H9 (cell line): ENCODE measurements around the gene FBN2. TPM values are rescaled to one million over a fixed set of nuclear protein-coding genes. Genes with fewer than 3 reads are reported as not detected.

Experiments used
- DNase-seq: peaks from one replicate; pipeline ENCODE4 v3.0.0-alpha.2; 2017
- H2AFZ ChIP-seq: one replicate; pipeline ENCODE4 v1.6.1; 2013; ENCODE audit warnings: mild to moderate bottlenecking, low read length, control low read depth, moderate library complexity
- H2AK5ac ChIP-seq: 2 replicates; pipeline ENCODE4 v1.6.1; 2013; ENCODE audit warnings: low read length, control low read depth, mixed read lengths; ENCODE audit not compliant: insufficient read length
- H2BK120ac ChIP-seq: one replicate; pipeline ENCODE4 v1.6.1; 2013; ENCODE audit warnings: low read depth, mild to moderate bottlenecking, low read length, control low read depth, inconsistent platforms; ENCODE audit not compliant: poor library complexity, severe bottlenecking
- H2BK12ac ChIP-seq: 2 replicates; pipeline ENCODE4 v1.6.1; 2013; ENCODE audit warnings: low read length, control low read depth, mixed read lengths, low read depth; ENCODE audit not compliant: insufficient read length
- H2BK15ac ChIP-seq: 2 replicates; pipeline ENCODE4 v1.6.1; 2013; ENCODE audit warnings: low read depth, low read length, control low read depth
- H2BK20ac ChIP-seq: one replicate; pipeline ENCODE4 v1.6.1; 2013; ENCODE audit warnings: low read depth, mild to moderate bottlenecking, low read length, control low read depth, inconsistent platforms; ENCODE audit not compliant: poor library complexity, severe bottlenecking
- H2BK5ac ChIP-seq: 2 replicates; pipeline ENCODE4 v1.6.1; 2013; ENCODE audit warnings: low read length, control low read depth, mixed read lengths; ENCODE audit not compliant: insufficient read length
- H3K14ac ChIP-seq: 2 replicates; pipeline ENCODE4 v1.6.1; 2013; ENCODE audit warnings: low read length, control low read depth; ENCODE audit not compliant: insufficient read depth
- H3K18ac ChIP-seq: 2 replicates; pipeline ENCODE4 v1.6.1; 2013; ENCODE audit warnings: low read depth, mild to moderate bottlenecking, mixed read lengths, low read length, control low read depth; ENCODE audit not compliant: insufficient read length
- H3K23ac ChIP-seq: 2 replicates; pipeline ENCODE4 v1.6.1; 2013; ENCODE audit warnings: low read length, control low read depth, mixed read lengths, low read depth; ENCODE audit not compliant: insufficient read length
- H3K23me2 ChIP-seq: 2 replicates; pipeline ENCODE4 v1.6.1; 2013; ENCODE audit warnings: low read depth, mild to moderate bottlenecking, mixed read lengths, low read length, control low read depth; ENCODE audit not compliant: insufficient read length, poor library complexity, severe bottlenecking
- H3K27ac ChIP-seq: 2 replicates; pipeline ENCODE4 v1.5.1; 2013; ENCODE audit warnings: low read length, control low read depth, mixed read lengths, low read depth; ENCODE audit not compliant: insufficient read length
- H3K27me3 ChIP-seq: 2 replicates; pipeline ENCODE4 v1.6.1; 2013; ENCODE audit warnings: low read length, control low read depth, inconsistent platforms; ENCODE audit not compliant: insufficient read depth
- H3K4ac ChIP-seq: 2 replicates; pipeline ENCODE4 v1.6.1; 2013; ENCODE audit warnings: low read depth, mild to moderate bottlenecking, control low read depth, inconsistent platforms, low read length, moderate library complexity
- H3K4me1 ChIP-seq: 2 replicates; pipeline ENCODE4 v1.6.1; 2013; ENCODE audit warnings: low read length, control low read depth, inconsistent platforms; ENCODE audit not compliant: insufficient read depth
- H3K4me2 ChIP-seq: 2 replicates; pipeline ENCODE4 v1.6.1; 2013; ENCODE audit warnings: low read length, control low read depth, mixed read lengths; ENCODE audit not compliant: insufficient read length, insufficient read depth
- H3K56ac ChIP-seq: 2 replicates; pipeline ENCODE4 v1.6.1; 2013; ENCODE audit warnings: low read depth, mild to moderate bottlenecking, mixed read lengths, low read length, control low read depth; ENCODE audit not compliant: insufficient read length
- H3K79me1 ChIP-seq: 2 replicates; pipeline ENCODE4 v1.6.1; 2013; ENCODE audit warnings: low read depth, mild to moderate bottlenecking, moderate library complexity, low read length, control low read depth, inconsistent platforms; ENCODE audit not compliant: insufficient read depth, poor library complexity, severe bottlenecking
- H3K79me2 ChIP-seq: 2 replicates; pipeline ENCODE4 v1.6.1; 2013; ENCODE audit warnings: low read length, control low read depth, inconsistent platforms; ENCODE audit not compliant: insufficient read depth
- H3K9ac ChIP-seq: 2 replicates; pipeline ENCODE4 v1.6.1; 2013; ENCODE audit warnings: low read length, control low read depth, mixed read lengths; ENCODE audit not compliant: insufficient read length; ENCODE audit errors: extremely low read depth
- H3K9me3 ChIP-seq: one replicate; pipeline ENCODE4 v1.6.1; 2013; ENCODE audit warnings: low read depth, low read length, inconsistent platforms; ENCODE audit not compliant: control insufficient read depth
- H3T11ph ChIP-seq: one replicate; pipeline ENCODE4 v1.6.1; 2013; ENCODE audit warnings: mild to moderate bottlenecking, low read length, control low read depth, inconsistent platforms
- H4K20me1 ChIP-seq: one replicate; pipeline ENCODE4 v1.6.1; 2013; ENCODE audit not compliant: control insufficient read depth, insufficient read length, insufficient read depth
- H4K5ac ChIP-seq: 2 replicates; pipeline ENCODE4 v1.6.1; 2013; ENCODE audit warnings: low read depth, mild to moderate bottlenecking, mixed read lengths, low read length, control low read depth; ENCODE audit not compliant: insufficient read length
- H4K8ac ChIP-seq: replicated peaks from 2 replicates; pipeline ENCODE4 v1.6.1; 2013; ENCODE audit warnings: low read length, control low read depth, mixed read lengths, low read depth; ENCODE audit not compliant: insufficient read length
- H4K91ac ChIP-seq: 2 replicates; pipeline ENCODE4 v1.6.1; 2013; ENCODE audit warnings: low read depth, mild to moderate bottlenecking, moderate library complexity, mixed read lengths, low read length, control low read depth; ENCODE audit not compliant: insufficient read length
- H3K27ac Mint-ChIP-seq, 3 experiments: 2 replicates in 2 of 3; 3 replicates in 1 of 3; pipeline ENCODE4 v1.8.0; 2020 to 2021; ENCODE audit warnings: mixed read lengths in 3 of 3, mild to moderate bottlenecking in 1 of 3, moderate library complexity in 1 of 3
- H3K27me3 Mint-ChIP-seq: 2 replicates; pipeline ENCODE4 v1.8.0; 2021; ENCODE audit warnings: low read depth, mild to moderate bottlenecking, moderate library complexity, mixed read lengths
- H3K36me3 Mint-ChIP-seq, 3 experiments: 2 replicates in 2 of 3; 3 replicates in 1 of 3; pipeline ENCODE4 v1.8.0; 2020 to 2021; ENCODE audit warnings: low read depth in 3 of 3, mixed read lengths in 3 of 3; ENCODE audit not compliant: insufficient read depth in 1 of 3
- H3K4me1 Mint-ChIP-seq, 2 experiments: 2 replicates each; pipeline ENCODE4 v1.8.0; 2020; ENCODE audit warnings: mixed read lengths in 2 of 2
- H3K4me3 Mint-ChIP-seq, 2 experiments: 2 replicates in 1 of 2; 3 replicates in 1 of 2; pipeline ENCODE4 v1.8.0; 2020 to 2021; ENCODE audit warnings: mild to moderate bottlenecking in 2 of 2, mixed read lengths in 2 of 2, moderate library complexity in 1 of 2
- H3K9me3 Mint-ChIP-seq, 2 experiments: 2 replicates in 1 of 2; 3 replicates in 1 of 2; pipeline ENCODE4 v1.8.0; 2020; ENCODE audit warnings: mild to moderate bottlenecking in 2 of 2, mixed read lengths in 2 of 2, moderate library complexity in 1 of 2
- CTCF ChIP-seq: fragments of 200-600 bp; sonication (generic); conservative IDR thresholded peaks from 3 replicates; pipeline ENCODE4 v1.8.0; 2021; ENCODE audit warnings: antibody characterized with exemption, mild to moderate bottlenecking
- WGBS: extraction: QIAGEN DNeasy Blood & Tissue Kit; methylation state at CpG from one replicate; pipeline ENCODE4 v1.1.7; 2013; ENCODE audit warnings: missing lambda C conversion rate, low lambda C conversion rate, mixed read lengths; ENCODE audit not compliant: insufficient read length; ENCODE audit errors: extremely low coverage; 5-methylcytosine and 5-hydroxymethylcytosine counted together
- total RNA-seq: library from RNA; stranded (reverse); gene quantifications from 2 replicates; pipeline ENCODE4 v1.2.1, GENCODE V29; 2021

The FBN2 gene
- total RNA-seq, 1 experiment from 2014 or later, result 8.3 TPM

GRCh38 chr5:128252756-128253155 is 285.3 kb downstream of the FBN2 start:
- Histone ChIP-seq H2BK5ac (no peak overlapping the region), H3K9ac (no peak overlapping the region), H3K27ac (no peak overlapping the region), H3K56ac (no peak overlapping the region), H4K91ac (no peak overlapping the region), H3K23me2 (no peaks in the 10 kb centered on the region), H2AK5ac (no peak overlapping the region), H3K79me1 (no peaks in the 10 kb centered on the region), H3K4me1 (no peaks in the 10 kb centered on the region), H2AFZ (no peak overlapping the region), H3T11ph (no peak overlapping the region), H3K4ac (no peak overlapping the region), H4K8ac (no peak overlapping the region), H3K18ac (no peak overlapping the region), H2BK12ac (no peak overlapping the region), H4K20me1 (no peaks in the 10 kb centered on the region), H3K14ac (no peak overlapping the region), H3K79me2 (no peaks in the 10 kb centered on the region), H3K9me3 (no peaks in the 10 kb centered on the region), H2BK20ac (no peak overlapping the region), H4K5ac (no peak overlapping the region), H3K4me2 (no peak overlapping the region), H3K27me3 (no peaks in the 10 kb centered on the region), H2BK15ac (no peak overlapping the region), H2BK120ac (no peak overlapping the region), H3K23ac (no peak overlapping the region)
- H3K4me1 Mint-ChIP-seq, result no peaks in the 10 kb centered on the region
- H3K27ac Mint-ChIP-seq, result no peak overlapping the region
- no peak for TF ChIP-seq CTCF
- WGBS, result no CpG with 5 or more reads among the region's 2 CpGs
- no peaks in the 10 kb centered on the region for H3K27me3 Mint-ChIP-seq
- H3K36me3 Mint-ChIP-seq, result no peaks in the 10 kb centered on the region; a peak in 1 of 7 replicates
- H3K4me3 Mint-ChIP-seq, result no peak overlapping the region
- no peaks in the 10 kb centered on the region; a peak in 1 of 5 replicates for H3K9me3 Mint-ChIP-seq
- no peak for DNase-seq
